HepG2 (cell line): Measurements from ENCODE around the gene ANO9. TPM values are rescaled to one million over a fixed set of nuclear protein-coding genes. Genes with fewer than 3 reads are reported as not detected.
A peak's percentile ranks its signal among the peaks of the same experiment; 100 is the strongest.

Source experiments
- BCL3 ChIP-seq: sonication (generic); formaldehyde crosslinking; IDR thresholded peaks from 2 replicates; pipeline ENCODE4 v1.5.1; 2020; ENCODE audit warnings: mild to moderate bottlenecking, missing genetic modification reagents, moderate library complexity
- CENPX ChIP-seq: sonication (generic); formaldehyde crosslinking; IDR thresholded peaks from 2 replicates; pipeline ENCODE4 v1.9.0; 2021; ENCODE audit warnings: mild to moderate bottlenecking, missing genetic modification reagents, moderate library complexity
- EHMT2 ChIP-seq: fragments of 200-600 bp; sonication (generic); IDR thresholded peaks from 2 replicates; pipeline ENCODE4 v1.7.0; 2017; ENCODE audit warnings: antibody characterized with exemption, low read depth, low read length, borderline replicate concordance
- FOSL1 ChIP-seq: sonication (generic); formaldehyde crosslinking; IDR thresholded peaks from 2 replicates; pipeline ENCODE4 v1.9.0; 2021; ENCODE audit warnings: missing genetic modification reagents, borderline replicate concordance
- GTF3A ChIP-seq: sonication (generic); formaldehyde crosslinking; conservative IDR thresholded peaks from 2 replicates; pipeline ENCODE4 v1.4.0; 2020; ENCODE audit warnings: mild to moderate bottlenecking, missing genetic modification reagents
- LCORL ChIP-seq, 2 experiments: fragments of 450-650 bp in 1 of 2; sonication (generic) in 1 of 2; formaldehyde crosslinking in 1 of 2; IDR thresholded peaks; 2 replicates each; pipeline versions ENCODE4 v1.5.0 to v1.6.1; 2017 to 2020; ENCODE audit warnings: antibody characterized with exemption in 1 of 2, missing genetic modification reagents in 1 of 2
- MIER3 ChIP-seq: IDR thresholded peaks from 2 replicates; pipeline ENCODE4 v1.6.1; 2016; ENCODE audit warnings: missing compliant biosample characterization, borderline replicate concordance
- PATZ1 ChIP-seq: sonication (generic); formaldehyde crosslinking; IDR thresholded peaks from 2 replicates; pipeline ENCODE4 v1.4.0; 2020; ENCODE audit warnings: missing genetic modification reagents
- PAX8 ChIP-seq: sonication (generic); formaldehyde crosslinking; IDR thresholded peaks from 2 replicates; pipeline ENCODE4 v1.8.0; 2022; ENCODE audit warnings: mild to moderate bottlenecking, missing genetic modification reagents, borderline replicate concordance
- RFX5 ChIP-seq: IDR thresholded peaks from 2 replicates; pipeline ENCODE4 v1.6.1; 2011; ENCODE audit warnings: low read depth, low read length, improper control_type of control experiment
- SP1 ChIP-seq, 2 experiments: fragments of 450-650 bp in 1 of 2; sonication (generic) in 1 of 2; formaldehyde crosslinking in 1 of 2; IDR thresholded peaks; 2 replicates each; pipeline versions ENCODE4 v1.4.0 to v1.6.1; 2016 to 2020; ENCODE audit warnings: missing genetic modification reagents in 1 of 2
- SP2 ChIP-seq: sonication (generic); formaldehyde crosslinking; IDR thresholded peaks from 2 replicates; pipeline ENCODE4 v1.5.1; 2020; ENCODE audit warnings: mild to moderate bottlenecking, missing genetic modification reagents
- ZBTB49 ChIP-seq: sonication (generic); formaldehyde crosslinking; IDR thresholded peaks from 2 replicates; pipeline ENCODE4 v1.4.0; 2020; ENCODE audit warnings: missing genetic modification reagents, borderline replicate concordance
- ZBTB8A ChIP-seq: sonication (generic); formaldehyde crosslinking; IDR thresholded peaks from 2 replicates; pipeline ENCODE4 v1.4.0; 2020; ENCODE audit warnings: mild to moderate bottlenecking, low read depth, missing genetic modification reagents, borderline replicate concordance
- ZFP36 ChIP-seq: fragments of 150-350 bp; IDR thresholded peaks from 2 replicates; pipeline ENCODE4 v1.6.1; 2018; ENCODE audit warnings: borderline replicate concordance, low read length, low read depth; ENCODE audit not compliant: partially characterized antibody
- ZNF124 ChIP-seq: sonication (generic); formaldehyde crosslinking; IDR thresholded peaks from 2 replicates; pipeline ENCODE4 v1.4.0; 2020; ENCODE audit warnings: missing genetic modification reagents
- ZNF138 ChIP-seq: sonication (generic); formaldehyde crosslinking; IDR thresholded peaks from 2 replicates; pipeline ENCODE4 v1.5.0; 2020; ENCODE audit warnings: mild to moderate bottlenecking, low read depth, missing genetic modification reagents
- ZNF180 ChIP-seq: sonication (generic); formaldehyde crosslinking; IDR thresholded peaks from 2 replicates; pipeline ENCODE4 v1.4.0; 2020; ENCODE audit warnings: low read depth, missing genetic modification reagents, borderline replicate concordance
- ZNF44 ChIP-seq: sonication (generic); formaldehyde crosslinking; IDR thresholded peaks from 2 replicates; pipeline ENCODE4 v1.5.1; 2020; ENCODE audit warnings: mild to moderate bottlenecking, missing genetic modification reagents
- ZNF652 ChIP-seq: IDR thresholded peaks from 2 replicates; pipeline ENCODE4 v1.6.1; 2016; ENCODE audit warnings: low read depth, borderline replicate concordance
- ZNF704 ChIP-seq: sonication (generic); formaldehyde crosslinking; IDR thresholded peaks from 2 replicates; pipeline ENCODE4 v1.8.1; 2023; ENCODE audit warnings: mild to moderate bottlenecking, inconsistent platforms, moderate library complexity, missing genetic modification reagents, borderline replicate concordance
- polyA plus RNA-seq, 8 experiments: library from polyadenylated mRNA; depleted of rRNA in 3 of 8; stranded (reverse) in 7 of 8; unstranded in 1 of 8; fragments of >200 nt; fragmentation: Illumina TruSeq in 4 of 8; extraction: Trizol in 4 of 8; gene quantifications; 2 replicates each; pipeline versions ENCODE4 v1.2.1 to v1.2.3, GENCODE V29; 2011 to 2016; ENCODE audit warnings: low read depth in 4 of 8, missing spikeins in 1 of 8, mixed read lengths in 1 of 8; ENCODE audit not compliant: insufficient read depth in 1 of 8
- total RNA-seq, 5 experiments: library from RNA; depleted of rRNA; stranded (reverse); fragments of >200 nt; fragmentation: Illumina TruSeq; extraction: Trizol; gene quantifications; 2 replicates each; pipeline ENCODE4 v1.2.3, GENCODE V29; 2016; ENCODE audit warnings: low read depth in 1 of 5

ANO9 gene
- total and polyA plus RNA-seq, 2 of the 13 experiments (the other 11 are each of a cell fraction or from before 2014, with no cell fraction given): 8.9 to 14.3 TPM

GRCh38 chr11:449889-450808, 8.3 kb upstream of the ANO9 start, which contains the start of gene PTDSS2 (continued):
- peak; percentile 88; the same call in 1 of the 2 replicates for TF ChIP-seq MIER3 (CRISPR knock-in tag)
- TF ChIP-seq PAX8 (CRISPR knock-in tag): peak; percentile 64; the same call in 1 of the 2 replicates
- no peak for TF ChIP-seq PATZ1 (CRISPR knock-in tag)
- no peak for TF ChIP-seq SP1 (IDR thresholded peaks at IDR 0.05)
- TF ChIP-seq SP1 (CRISPR knock-in tag; IDR thresholded peaks at IDR 0.05): peak; percentile 74
- TF ChIP-seq ZNF652: peak; percentile 100
- TF ChIP-seq ZBTB8A (CRISPR knock-in tag): no peak
- TF ChIP-seq ZNF704 (CRISPR knock-in tag): peak; percentile 72; the same call in 1 of the 2 replicates
- TF ChIP-seq EHMT2: no peak
- peak; percentile 81 for TF ChIP-seq ZNF124
- TF ChIP-seq SP2: peak; percentile 38; the same call in 1 of the 2 replicates
- 0 out of 2 replicates have a peak, but pooled peaks have one; percentile 25 for TF ChIP-seq ZBTB49 (CRISPR knock-in tag)
- TF ChIP-seq LCORL (IDR thresholded peaks at IDR 0.05): no peak
- peak; percentile 82 for TF ChIP-seq LCORL (CRISPR knock-in tag; IDR thresholded peaks at IDR 0.05)
- TF ChIP-seq BCL3 (CRISPR knock-in tag): peak; percentile 84
- TF ChIP-seq FOSL1 (CRISPR knock-in tag): 0 out of 2 replicates have a peak, but pooled peaks have one; percentile 4
- no peak for TF ChIP-seq ZNF138 (CRISPR knock-in tag)
- no peak for TF ChIP-seq GTF3A (CRISPR knock-in tag)
- peak; percentile 86; the same call in 1 of the 2 replicates for TF ChIP-seq ZNF44 (CRISPR knock-in tag)
- no peak; the same call in 1 of the 2 replicates for TF ChIP-seq ZNF180 (CRISPR knock-in tag)
- TF ChIP-seq CENPX: no peak
- no peak for TF ChIP-seq RFX5
- TF ChIP-seq ZFP36: no peak
